Measurements from ENCODE around the gene TASP1. TPM values are rescaled to one million over a fixed set of nuclear protein-coding genes. Genes with fewer than 3 reads are reported as not detected.

The TASP1 gene
- polyA plus RNA-seq, 1 donor (not counting 4 experiments of a cell fraction or from before 2014, with no cell fraction given), result 17.4 TPM

DNA sequence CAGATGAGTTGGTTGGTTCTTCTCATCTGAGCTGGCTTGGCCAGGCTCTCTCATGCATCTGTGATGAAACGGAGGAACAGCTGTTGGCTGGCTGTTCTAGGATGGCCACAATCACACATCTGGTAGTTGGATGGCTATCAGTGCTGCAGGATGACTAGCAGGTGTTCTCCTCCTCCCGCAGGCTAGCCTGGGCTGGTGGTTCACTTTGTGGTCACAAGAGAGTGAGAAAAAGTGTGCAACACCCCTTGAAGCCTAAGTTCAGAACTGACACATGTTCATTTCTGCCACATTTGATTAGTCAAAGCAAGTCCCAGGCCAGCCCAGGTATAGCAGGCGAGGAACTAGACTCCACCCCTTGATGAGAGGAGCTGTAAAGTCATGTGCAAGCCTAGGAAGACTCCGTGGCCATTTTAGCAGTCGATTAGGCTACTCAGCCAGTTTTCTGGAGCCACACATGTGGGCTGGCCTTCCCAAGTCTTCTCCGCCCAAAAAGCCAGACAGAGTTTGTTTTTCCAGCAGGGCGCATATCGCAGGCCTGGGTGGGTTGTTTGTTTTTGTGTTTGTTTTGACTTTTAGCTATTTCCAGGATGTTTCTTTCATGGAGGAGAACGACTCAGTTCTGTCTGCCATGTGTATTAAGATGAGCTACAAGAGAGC, 296.9 kb downstream of the TASP1 start:
- Histone ChIP-seq H3K27ac (ENCODE audit: control insufficient read depth, insufficient read depth, low read length) (no peak overlapping the region), H3K36me3 (ENCODE audit: control insufficient read depth in 2 of 2, extremely low read depth in 1 of 2, insufficient read depth in 2 of 2, low read length in 2 of 2) (no peaks in the 10 kb centered on the region), H3K79me2 (ENCODE audit: control insufficient read depth, insufficient read depth, low read length) (no peaks in the 10 kb centered on the region), H3K9me1 (ENCODE audit: control insufficient read depth, extremely low read depth, insufficient read depth, low read length) (no peaks in the 10 kb centered on the region), H2AFZ (ENCODE audit: control insufficient read depth, low read length) (no peak overlapping the region), H3K9ac (ENCODE audit: control insufficient read depth, extremely low read depth, insufficient read depth, low read length) (no peak overlapping the region), H3K27me3 (ENCODE audit: control insufficient read depth, extremely low read depth, insufficient read depth, low read length) (no peaks in the 10 kb centered on the region), H3K9me3 (ENCODE audit: control insufficient read depth, low read depth, low read length) (no peaks in the 10 kb centered on the region), H3K4me3 (ENCODE audit: control insufficient read depth in 2 of 3, extremely low read depth in 1 of 3, insufficient read depth in 2 of 3, low read depth in 1 of 3, low read length in 3 of 3) (no peak overlapping the region), H3K4me2 (ENCODE audit: control insufficient read depth, extremely low read depth, insufficient read depth, low read depth, low read length) (no peak overlapping the region), H3K4me1 (ENCODE audit: control insufficient read depth, extremely low read depth, insufficient read depth, low read length) (peaks cover 14% of the 10 kb centered on the region), H4K20me1 (ENCODE audit: control insufficient read depth, extremely low read depth, insufficient read depth, low read length) (no peaks in the 10 kb centered on the region)
- no peak for DNase-seq (ENCODE audit: low read depth, low spot score)
- FAIRE-seq, result no peak
- dilution Hi-C loops (cut with MboI; ENCODE audit: extremely low pct_ligation_motif_present, low sequenced_read_pairs), result no loop called here
- TF ChIP-seq, protein P1, sequence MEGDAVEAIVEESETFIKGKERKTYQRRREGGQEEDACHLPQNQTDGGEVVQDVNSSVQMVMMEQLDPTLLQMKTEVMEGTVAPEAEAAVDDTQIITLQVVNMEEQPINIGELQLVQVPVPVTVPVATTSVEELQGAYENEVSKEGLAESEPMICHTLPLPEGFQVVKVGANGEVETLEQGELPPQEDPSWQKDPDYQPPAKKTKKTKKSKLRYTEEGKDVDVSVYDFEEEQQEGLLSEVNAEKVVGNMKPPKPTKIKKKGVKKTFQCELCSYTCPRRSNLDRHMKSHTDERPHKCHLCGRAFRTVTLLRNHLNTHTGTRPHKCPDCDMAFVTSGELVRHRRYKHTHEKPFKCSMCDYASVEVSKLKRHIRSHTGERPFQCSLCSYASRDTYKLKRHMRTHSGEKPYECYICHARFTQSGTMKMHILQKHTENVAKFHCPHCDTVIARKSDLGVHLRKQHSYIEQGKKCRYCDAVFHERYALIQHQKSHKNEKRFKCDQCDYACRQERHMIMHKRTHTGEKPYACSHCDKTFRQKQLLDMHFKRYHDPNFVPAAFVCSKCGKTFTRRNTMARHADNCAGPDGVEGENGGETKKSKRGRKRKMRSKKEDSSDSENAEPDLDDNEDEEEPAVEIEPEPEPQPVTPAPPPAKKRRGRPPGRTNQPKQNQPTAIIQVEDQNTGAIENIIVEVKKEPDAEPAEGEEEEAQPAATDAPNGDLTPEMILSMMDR (optimal IDR thresholded peaks at IDR 0.05 in 1 of 3, IDR thresholded peaks at IDR 0.05 in 1 of 3, conservative IDR thresholded peaks at IDR 0.05 in 1 of 3; ENCODE audit: extremely low read depth in 1 of 3, insufficient read depth in 2 of 3, low read length in 3 of 3), result no peak
- no peak for TF ChIP-seq EZH2 (IDR thresholded peaks at IDR 0.05; ENCODE audit: low read length)

DNA sequence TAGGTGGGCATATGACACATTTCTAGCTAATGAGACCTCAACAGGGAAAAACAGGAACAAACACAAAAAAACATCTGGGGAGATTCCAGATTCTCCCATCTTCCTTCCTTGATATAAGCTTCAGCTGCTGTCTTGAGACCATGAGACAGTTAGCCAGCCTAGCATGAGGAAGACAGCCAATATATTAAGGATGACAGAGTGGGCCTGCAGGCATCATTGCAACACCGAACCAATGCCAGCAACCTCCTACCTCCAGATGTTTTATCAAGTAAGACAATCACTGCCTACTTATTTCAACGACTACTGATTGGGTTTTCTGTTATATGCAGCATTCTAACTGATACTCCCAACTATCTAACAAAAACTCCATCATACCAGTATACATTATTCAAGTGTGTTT, 298.6 kb downstream of the TASP1 start:
- Histone ChIP-seq H2AFZ (ENCODE audit: control insufficient read depth, low read length) (no peak overlapping the region), H4K20me1 (ENCODE audit: control insufficient read depth, extremely low read depth, insufficient read depth, low read length) (no peaks in the 10 kb centered on the region), H3K9ac (ENCODE audit: control insufficient read depth, extremely low read depth, insufficient read depth, low read length) (no peak overlapping the region), H3K4me3 (ENCODE audit: control insufficient read depth in 2 of 3, extremely low read depth in 1 of 3, insufficient read depth in 2 of 3, low read depth in 1 of 3, low read length in 3 of 3) (no peak overlapping the region), H3K9me1 (ENCODE audit: control insufficient read depth, extremely low read depth, insufficient read depth, low read length) (no peaks in the 10 kb centered on the region), H3K4me2 (ENCODE audit: control insufficient read depth, extremely low read depth, insufficient read depth, low read depth, low read length) (no peak overlapping the region), H3K9me3 (ENCODE audit: control insufficient read depth, low read depth, low read length) (no peaks in the 10 kb centered on the region), H3K27ac (ENCODE audit: control insufficient read depth, insufficient read depth, low read length) (no peak overlapping the region), H3K79me2 (ENCODE audit: control insufficient read depth, insufficient read depth, low read length) (no peaks in the 10 kb centered on the region), H3K36me3 (ENCODE audit: control insufficient read depth in 2 of 2, extremely low read depth in 1 of 2, insufficient read depth in 2 of 2, low read length in 2 of 2) (no peaks in the 10 kb centered on the region), H3K4me1 (ENCODE audit: control insufficient read depth, extremely low read depth, insufficient read depth, low read length) (peaks cover 28% of the 10 kb centered on the region), H3K27me3 (ENCODE audit: control insufficient read depth, extremely low read depth, insufficient read depth, low read length) (no peaks in the 10 kb centered on the region)
- dilution Hi-C loops (cut with MboI; ENCODE audit: extremely low pct_ligation_motif_present, low sequenced_read_pairs), result no loop called here
- FAIRE-seq (peak; percentile 29), DNase-seq (ENCODE audit: low read depth, low spot score) (no peak)
- TF ChIP-seq, protein P1 (optimal IDR thresholded peaks at IDR 0.05 in 1 of 3, IDR thresholded peaks at IDR 0.05 in 1 of 3, conservative IDR thresholded peaks at IDR 0.05 in 1 of 3; ENCODE audit: extremely low read depth in 1 of 3, insufficient read depth in 2 of 3, low read length in 3 of 3), result no peak
- no peak for TF ChIP-seq EZH2 (IDR thresholded peaks at IDR 0.05; ENCODE audit: low read length)

Other genes with a start within 250 kb of the TASP1 start
- 3.9 to 10.8 TPM (median 4.9 TPM) in 3 replicates for gene ESF1, start 146.0 kb upstream of the TASP1 start, polyA plus RNA-seq
- gene NDUFAF5, start 146.1 kb upstream of the TASP1 start, polyA plus RNA-seq, result 12.8 to 26.4 TPM (median 16.1 TPM) in 3 replicates